ENCODE data around the gene FNDC3B. TPM values are rescaled to one million over a fixed set of nuclear protein-coding genes. Genes with fewer than 3 reads are reported as not detected.

The FNDC3B gene
- total RNA-seq, 1 experiment from 2014 or later, result 48.6 TPM

DNA sequence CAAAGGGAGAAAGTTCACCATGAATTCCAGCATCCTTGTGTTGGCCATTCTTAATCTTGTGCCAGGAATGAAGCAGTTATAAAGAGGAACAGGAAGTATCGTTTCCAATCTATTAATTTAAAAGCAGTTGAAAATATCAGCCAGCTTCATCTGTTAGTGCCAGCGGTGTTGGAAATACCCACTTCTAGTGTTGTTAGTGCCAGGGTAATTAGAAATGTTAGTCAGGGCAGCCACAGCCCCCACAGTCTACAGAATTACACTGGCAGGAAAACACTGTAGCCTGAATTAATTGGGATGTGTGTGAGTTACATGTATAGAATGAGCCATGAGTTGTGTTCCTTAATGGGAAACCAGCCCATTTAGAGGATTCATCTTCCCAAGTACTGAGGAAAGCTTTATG is 281.1 kb downstream of the FNDC3B start:
- H3K36me3 ChIP-seq (ENCODE audit: low read depth, low read length), result peaks cover 22% of the 10 kb centered on the region; the same call in 1 of the 2 replicates
- no TSS peak for BruUV-seq (replicated peaks)
- H4K20me1 ChIP-seq (ENCODE audit: low read length), result no peaks in the 10 kb centered on the region
- no peaks in the 10 kb centered on the region for H3K27me3 ChIP-seq (ENCODE audit: low read length)
- H3K4me2 ChIP-seq (ENCODE audit: low read length), result no peak overlapping the region
- H3K9me2 ChIP-seq (replicated peaks; ENCODE audit: low read length), result no peaks in the 10 kb centered on the region
- no peaks in the 10 kb centered on the region for H3F3A ChIP-seq (ENCODE audit: low read length, unreplicated experiment)
- POLR2A ChIA-PET (ENCODE audit: unreplicated experiment), result no interaction called here
- DNase-seq (no peak), ATAC-seq (no peak)
- intact Hi-C loops (cut with micrococcal nuclease), result no loop called here
- CTCF ChIA-PET, result interaction anchor here (0.8 kb wide), 1 partner anchor 21 kb away, joined by 3 read pairs; no protein-coding TSS in a partner anchor
- H3K9ac ChIP-seq (ENCODE audit: low read length), result no peak overlapping the region
- no peak overlapping the region for H2AFZ ChIP-seq (ENCODE audit: low read length)
- H3K4me3 ChIP-seq (ENCODE audit: low read length), result no peak overlapping the region
- H3K4me1 ChIP-seq (ENCODE audit: insufficient read depth, low read length), result peaks cover 27% of the 10 kb centered on the region
- H3K27ac ChIP-seq (ENCODE audit: low read length), result no peak overlapping the region
- 0 out of 2 replicates have a peak, but pooled peaks cover 4% of the 10 kb centered on the region for H3K79me2 ChIP-seq (ENCODE audit: low read length)
- TF ChIP-seq, protein P1, sequence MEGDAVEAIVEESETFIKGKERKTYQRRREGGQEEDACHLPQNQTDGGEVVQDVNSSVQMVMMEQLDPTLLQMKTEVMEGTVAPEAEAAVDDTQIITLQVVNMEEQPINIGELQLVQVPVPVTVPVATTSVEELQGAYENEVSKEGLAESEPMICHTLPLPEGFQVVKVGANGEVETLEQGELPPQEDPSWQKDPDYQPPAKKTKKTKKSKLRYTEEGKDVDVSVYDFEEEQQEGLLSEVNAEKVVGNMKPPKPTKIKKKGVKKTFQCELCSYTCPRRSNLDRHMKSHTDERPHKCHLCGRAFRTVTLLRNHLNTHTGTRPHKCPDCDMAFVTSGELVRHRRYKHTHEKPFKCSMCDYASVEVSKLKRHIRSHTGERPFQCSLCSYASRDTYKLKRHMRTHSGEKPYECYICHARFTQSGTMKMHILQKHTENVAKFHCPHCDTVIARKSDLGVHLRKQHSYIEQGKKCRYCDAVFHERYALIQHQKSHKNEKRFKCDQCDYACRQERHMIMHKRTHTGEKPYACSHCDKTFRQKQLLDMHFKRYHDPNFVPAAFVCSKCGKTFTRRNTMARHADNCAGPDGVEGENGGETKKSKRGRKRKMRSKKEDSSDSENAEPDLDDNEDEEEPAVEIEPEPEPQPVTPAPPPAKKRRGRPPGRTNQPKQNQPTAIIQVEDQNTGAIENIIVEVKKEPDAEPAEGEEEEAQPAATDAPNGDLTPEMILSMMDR (conservative IDR thresholded peaks at IDR 0.05; ENCODE audit: low read depth, low read length), result no peak
- TF ChIP-seq EZH2 (IDR thresholded peaks at IDR 0.05; ENCODE audit: low read length, unreplicated experiment), result no peak
- no peak for TF ChIP-seq EZH2phosphoT487 (IDR thresholded peaks at IDR 0.05; ENCODE audit: borderline replicate concordance, low read length)
- H3K9me3 ChIP-seq (ENCODE audit: low read length), result no peaks in the 10 kb centered on the region

DNA sequence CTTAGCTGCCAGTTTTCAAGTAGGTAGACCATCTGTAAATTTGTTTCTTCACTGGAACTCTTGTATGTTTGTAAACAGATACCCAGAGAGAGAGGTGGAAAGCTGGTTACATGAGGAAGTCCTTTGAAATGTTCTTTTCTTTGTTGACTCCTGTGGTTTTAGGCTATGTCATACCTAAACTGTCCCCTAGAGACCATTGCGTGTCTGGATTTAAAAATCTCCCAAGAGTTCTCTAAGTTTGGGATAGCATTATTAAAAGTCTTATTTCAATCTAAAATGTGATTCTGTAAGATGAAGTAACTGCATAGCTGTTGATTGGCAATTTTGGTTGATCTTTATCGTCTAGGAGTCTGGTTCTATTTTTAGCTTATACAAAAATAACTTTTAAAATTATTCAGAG is 281.7 kb downstream of the FNDC3B start:
- CTCF ChIA-PET, result interaction anchor here (0.8 kb wide), 1 partner anchor 21 kb away, joined by 3 read pairs; no protein-coding TSS in a partner anchor
- H3K4me3 ChIP-seq (ENCODE audit: low read length), result no peak overlapping the region
- peaks cover 22% of the 10 kb centered on the region; the same call in 1 of the 2 replicates for H3K36me3 ChIP-seq (ENCODE audit: low read depth, low read length)
- no peak overlapping the region for H3K27ac ChIP-seq (ENCODE audit: low read length)
- no TSS peak for BruUV-seq (replicated peaks)
- H2AFZ ChIP-seq (ENCODE audit: low read length), result no peak overlapping the region
- no peaks in the 10 kb centered on the region for H4K20me1 ChIP-seq (ENCODE audit: low read length)
- peaks cover 21% of the 10 kb centered on the region for H3K4me1 ChIP-seq (ENCODE audit: insufficient read depth, low read length)
- ATAC-seq (no peak), DNase-seq (no peak)
- H3F3A ChIP-seq (ENCODE audit: low read length, unreplicated experiment), result no peaks in the 10 kb centered on the region
- H3K9me3 ChIP-seq (ENCODE audit: low read length), result no peaks in the 10 kb centered on the region
- POLR2A ChIA-PET (ENCODE audit: unreplicated experiment), result no interaction called here
- H3K4me2 ChIP-seq (ENCODE audit: low read length), result no peak overlapping the region
- no peaks in the 10 kb centered on the region for H3K9me2 ChIP-seq (replicated peaks; ENCODE audit: low read length)
- TF ChIP-seq EZH2 (IDR thresholded peaks at IDR 0.05; ENCODE audit: low read length, unreplicated experiment) (no peak), EZH2phosphoT487 (IDR thresholded peaks at IDR 0.05; ENCODE audit: borderline replicate concordance, low read length) (no peak)
- TF ChIP-seq, protein P1 (conservative IDR thresholded peaks at IDR 0.05; ENCODE audit: low read depth, low read length), result no peak
- H3K79me2 ChIP-seq (ENCODE audit: low read length), result 0 out of 2 replicates have a peak, but pooled peaks cover 4% of the 10 kb centered on the region
- H3K9ac ChIP-seq (ENCODE audit: low read length), result no peak overlapping the region
- H3K27me3 ChIP-seq (ENCODE audit: low read length), result no peaks in the 10 kb centered on the region
- intact Hi-C loops (cut with micrococcal nuclease), result no loop called here

DNA sequence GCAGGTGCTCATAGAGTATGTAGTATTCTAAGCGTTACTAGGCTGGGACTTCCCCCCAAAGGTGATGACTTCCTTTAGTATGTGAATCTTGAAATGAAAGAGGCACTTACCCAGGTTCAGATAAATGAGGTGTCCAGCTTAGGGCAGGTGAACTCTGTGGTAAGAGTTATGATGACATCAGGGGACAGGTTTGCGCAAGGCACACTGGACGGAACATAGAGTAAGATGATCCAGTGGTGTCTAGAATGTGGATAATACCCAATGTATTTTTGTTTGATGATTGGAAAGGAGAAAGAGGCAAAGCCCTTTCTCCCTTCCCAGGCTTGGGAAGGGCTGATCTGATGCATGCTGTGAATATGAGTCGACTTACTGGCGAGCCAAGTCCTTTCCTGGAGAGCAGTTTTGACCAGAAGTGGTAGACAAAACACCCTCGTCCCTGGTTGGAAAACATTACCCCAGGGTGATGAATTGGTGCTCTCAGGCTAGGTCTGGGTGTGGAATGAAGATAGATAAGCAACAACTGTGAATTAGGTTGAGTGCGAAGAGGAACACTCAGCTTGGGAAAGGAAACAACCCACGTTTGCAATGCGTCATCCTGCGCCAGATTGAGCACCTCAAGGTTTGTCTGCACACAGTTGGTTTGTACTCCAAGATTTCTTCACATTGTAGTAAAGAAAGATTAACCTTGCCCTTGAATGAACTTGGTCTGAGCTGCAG is 284.7 kb downstream of the FNDC3B start:
- ChIA-PET CTCF (no interaction called here), POLR2A (ENCODE audit: unreplicated experiment) (no interaction called here)
- Histone ChIP-seq H2AFZ (ENCODE audit: low read length) (no peak overlapping the region), H3K4me1 (ENCODE audit: insufficient read depth, low read length) (no peaks in the 10 kb centered on the region), H3F3A (ENCODE audit: low read length, unreplicated experiment) (no peaks in the 10 kb centered on the region), H3K27ac (ENCODE audit: low read length) (no peak overlapping the region), H3K4me2 (ENCODE audit: low read length) (no peak overlapping the region), H3K27me3 (ENCODE audit: low read length) (no peaks in the 10 kb centered on the region), H3K9ac (ENCODE audit: low read length) (no peak overlapping the region), H3K4me3 (ENCODE audit: low read length) (no peak overlapping the region), H3K9me2 (replicated peaks; ENCODE audit: low read length) (no peaks in the 10 kb centered on the region), H3K79me2 (ENCODE audit: low read length) (no peaks in the 10 kb centered on the region), H4K20me1 (ENCODE audit: low read length) (no peaks in the 10 kb centered on the region), H3K36me3 (ENCODE audit: low read depth, low read length) (peaks cover 32% of the 10 kb centered on the region), H3K9me3 (ENCODE audit: low read length) (no peaks in the 10 kb centered on the region)
- ATAC-seq, result no peak
- TF ChIP-seq EZH2 (IDR thresholded peaks at IDR 0.05; ENCODE audit: low read length, unreplicated experiment), result no peak
- no peak for TF ChIP-seq EZH2phosphoT487 (IDR thresholded peaks at IDR 0.05; ENCODE audit: borderline replicate concordance, low read length)
- TF ChIP-seq, protein P1 (conservative IDR thresholded peaks at IDR 0.05; ENCODE audit: low read depth, low read length), result no peak
- BruUV-seq (replicated peaks), result no TSS peak
- intact Hi-C loops (cut with micrococcal nuclease), result no loop called here
- DNase-seq, result no peak
